KBM-7 (cell line): ENCODE data around the gene MTHFS.
"Not testable (repeated sequence)": the region's sequence is repeated elsewhere in the genome, so short reads cannot be mapped to it uniquely, and the experiment has no call there.

Experiments used
- DNase-seq: peaks from one replicate; pipeline ENCODE4 v3.0.0-alpha.2; 2015
- in situ Hi-C: fragments of 300-500 bp; cut with MboI; formaldehyde crosslinking; loops from 2 replicates; pipeline ENCODE4 v1.14.3; 2020; ENCODE audit warnings: low sequenced_read_pairs, low pct_unique_long_range_greater_than_20kb, mixed read lengths

The MTHFS gene

DNA sequence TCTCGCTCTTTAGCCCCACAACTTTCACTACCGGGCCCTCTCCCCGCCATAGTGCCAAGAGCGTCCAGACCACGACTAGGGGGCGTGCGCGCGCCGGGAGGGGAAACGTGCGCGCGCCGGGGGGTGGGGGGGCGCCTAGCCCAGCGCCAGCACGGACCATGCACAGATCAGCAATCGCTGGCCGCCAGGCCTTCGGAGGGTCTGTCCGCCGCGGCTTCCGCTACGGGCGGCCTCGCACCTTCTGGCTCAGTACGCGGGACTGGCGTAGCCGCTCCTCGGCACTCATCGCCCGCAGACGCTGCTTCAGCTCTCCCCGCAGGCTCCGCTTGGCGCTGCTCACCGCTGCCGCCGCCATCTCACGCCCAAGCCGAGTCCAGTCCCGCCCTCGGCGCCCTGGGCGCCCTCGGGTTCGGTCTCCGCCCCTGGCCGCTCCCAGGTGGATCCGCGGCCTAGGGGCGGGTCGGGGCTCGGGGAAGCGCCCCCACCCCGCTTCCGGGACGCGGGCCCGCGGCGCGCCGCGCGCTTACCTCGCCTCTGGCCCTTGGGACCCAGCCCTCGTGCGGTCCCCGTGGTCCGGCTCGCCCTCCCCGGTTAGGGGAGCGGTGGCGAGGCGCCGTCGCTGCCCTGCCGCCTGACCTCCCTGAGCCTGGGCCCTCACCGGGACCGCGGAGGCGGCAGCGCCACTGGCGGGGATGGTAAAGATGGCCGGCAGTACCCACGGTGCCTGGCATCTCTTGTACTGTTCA lies at the start of gene MTHFS:
Gene MTHFS, minus strand, starts transcription at position 381 of the 746 bp plus-strand sequence. Its CDS starts 26 bp downstream, at position 355.
- DNase-seq = peak; percentile 95
- in situ Hi-C loops = loop anchor here (25.0 kb wide), 1 partner anchor 265 kb away; the partner anchor contains the start of gene FAH

DNA sequence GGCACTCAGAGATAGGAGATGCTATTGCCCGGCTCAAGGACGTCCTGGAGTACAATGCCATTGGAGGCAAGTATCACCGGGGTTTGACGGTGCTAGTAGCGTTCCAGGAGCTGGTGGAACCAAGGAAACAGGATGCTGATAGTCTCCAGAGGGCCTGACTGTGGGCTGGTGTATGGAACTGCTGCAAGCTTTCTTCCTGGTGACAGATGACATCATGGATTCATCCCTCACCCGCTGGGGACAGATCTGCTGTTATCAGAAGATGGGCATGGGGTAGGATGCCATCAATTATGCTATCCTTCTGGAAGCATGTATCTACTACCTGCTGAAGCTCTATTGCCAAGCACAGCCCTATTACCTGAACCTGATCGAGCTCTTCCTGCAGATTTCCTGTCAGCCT lies 47.8 kb upstream of the MTHFS start:
- no peak for DNase-seq
- in situ Hi-C loops = no loop called here

- DNase-seq = no peak
- in situ Hi-C loops = no loop called here
Measured at GRCh38 chr15:79943820-79944219, 47.0 kb upstream of the MTHFS start.

GRCh38 chr15:79942741-79943481 lies 46.1 kb upstream of the MTHFS start:
- in situ Hi-C loops = no loop called here

GRCh38 chr15:79939399-79939798 lies 42.6 kb upstream of the MTHFS start:
- no peak for DNase-seq
- in situ Hi-C loops = no loop called here

More at GRCh38 chr15:79942741-79943481, 46.1 kb upstream of the MTHFS start:
- no peak for DNase-seq

GRCh38 chr15:79938143-79938542 lies 41.3 kb upstream of the MTHFS start:
- in situ Hi-C loops = no loop called here
- DNase-seq = no peak

GRCh38 chr15:79935556-79936201 lies 38.9 kb upstream of the MTHFS start:
- in situ Hi-C loops, DNase-seq: not testable (repeated sequence)

DNA sequence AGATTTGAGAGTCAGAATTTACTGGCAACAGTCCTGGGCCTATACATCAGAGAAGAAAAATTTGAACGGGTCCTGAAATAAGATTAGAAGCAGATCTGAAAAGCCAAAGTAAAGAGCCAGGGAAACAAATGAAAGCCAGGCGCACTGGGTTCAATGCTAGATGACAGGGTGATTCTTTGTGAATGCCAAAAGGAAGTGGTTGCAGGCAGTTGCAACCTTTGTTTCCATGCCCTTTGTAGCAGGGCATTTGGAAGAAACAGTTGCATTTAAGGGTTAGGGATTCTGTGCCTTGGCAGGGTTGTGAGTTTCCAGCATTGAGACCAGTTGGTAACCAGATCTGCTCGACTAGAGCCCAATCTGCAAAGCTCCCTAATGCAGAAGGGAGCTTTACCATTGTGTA lies 36.4 kb upstream of the MTHFS start:
- in situ Hi-C loops = no loop called here

DNA sequence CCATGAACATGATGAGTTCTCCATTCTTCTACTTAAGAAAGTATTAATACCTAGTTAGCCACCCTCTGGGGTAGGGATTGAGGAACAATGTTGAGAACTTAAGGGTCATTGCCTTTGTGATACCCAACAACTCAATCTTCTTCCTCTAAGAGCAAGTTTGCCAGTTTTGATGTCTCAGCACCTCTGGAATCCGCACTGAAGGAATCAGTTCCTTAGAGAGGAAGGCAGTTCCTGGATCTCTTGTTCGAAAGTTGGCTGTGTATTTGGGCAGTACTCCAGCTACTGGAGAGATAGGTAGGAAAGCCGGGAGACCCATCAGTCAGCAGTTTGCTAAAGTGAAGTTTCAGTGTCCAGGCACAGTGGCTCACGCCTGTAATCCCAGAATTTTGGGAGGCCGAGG lies 35.6 kb upstream of the MTHFS start:
- in situ Hi-C loops = no loop called here
- no peak for DNase-seq

More for the DNA sequence above, 36.4 kb upstream of the MTHFS start:
- no peak for DNase-seq

DNA sequence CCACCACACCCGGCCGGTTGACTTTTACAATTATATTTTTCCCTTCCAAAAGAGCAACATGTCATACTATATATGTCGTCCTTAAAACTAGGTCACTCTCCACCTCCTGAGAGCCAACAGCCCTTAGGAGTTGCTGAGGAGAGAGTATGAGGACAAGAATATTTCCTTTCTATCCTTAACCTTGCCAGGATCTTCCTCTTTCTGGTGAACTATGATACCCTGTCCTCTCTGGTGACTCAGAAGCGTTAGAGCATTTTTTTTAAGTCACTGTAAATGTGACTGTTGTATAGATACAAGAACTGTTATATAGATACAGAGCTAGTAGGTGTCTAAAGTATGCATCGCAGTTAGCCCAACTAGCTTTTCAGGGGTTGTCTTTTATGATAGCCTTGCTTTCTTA lies 33.7 kb upstream of the MTHFS start:
- in situ Hi-C loops = no loop called here
- DNase-seq = peak; percentile 31

- DNase-seq = no peak
- in situ Hi-C loops = no loop called here
Measured at GRCh38 chr15:79929412-79929811, 32.6 kb upstream of the MTHFS start.

DNA sequence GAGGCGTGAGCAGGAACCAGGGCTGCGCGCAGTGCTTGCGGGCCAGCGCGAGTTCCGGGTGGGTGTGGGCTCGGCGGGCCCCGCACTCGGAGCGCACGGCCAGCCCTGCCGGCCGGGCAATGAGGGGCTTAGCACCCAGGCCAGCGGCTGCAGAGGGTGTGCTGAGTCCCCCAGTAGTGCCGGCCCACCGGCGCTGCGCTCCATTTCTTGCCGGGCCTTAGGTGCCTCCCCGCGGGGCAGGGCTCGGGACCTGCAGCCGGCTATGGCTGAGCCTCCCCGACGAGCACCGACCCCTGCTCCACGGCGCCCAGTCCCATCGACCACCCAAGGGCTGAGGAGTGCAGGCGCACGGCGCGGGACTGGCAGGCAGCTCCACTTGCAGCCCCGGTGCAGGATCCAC lies 29.3 kb upstream of the MTHFS start:
- in situ Hi-C loops, DNase-seq: not testable (repeated sequence)

GRCh38 chr15:79924379-79924778 lies 27.6 kb upstream of the MTHFS start:
- in situ Hi-C loops = no loop called here
- DNase-seq = no peak

- in situ Hi-C loops = no loop called here
- peak; percentile 100 for DNase-seq
Measured at GRCh38 chr15:79923515-79924169, 26.8 kb upstream of the MTHFS start.

DNA sequence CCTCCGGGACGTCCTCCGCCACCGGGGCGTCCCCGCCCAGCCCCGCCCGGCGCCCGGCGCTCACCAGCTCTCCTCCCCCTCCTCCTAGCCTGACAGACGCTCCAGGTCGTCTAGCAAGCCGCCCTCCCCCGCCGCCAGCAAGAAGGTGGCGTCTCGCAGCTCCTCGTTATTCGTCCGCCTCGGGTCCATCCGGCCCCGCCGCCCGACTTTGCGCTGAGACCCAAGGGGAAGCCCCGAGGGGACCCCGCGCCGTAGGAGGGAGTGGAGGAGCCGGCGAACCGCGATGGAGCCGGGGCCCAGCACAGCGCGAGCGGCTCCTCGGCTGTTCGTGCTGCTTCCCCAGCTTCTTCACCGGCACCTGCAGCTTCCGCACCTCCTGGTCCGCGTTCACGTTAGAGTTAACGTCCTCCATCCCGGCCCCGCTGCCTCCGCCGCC lies 26.3 kb upstream of the MTHFS start:
- peak; percentile 75 for DNase-seq

DNA sequence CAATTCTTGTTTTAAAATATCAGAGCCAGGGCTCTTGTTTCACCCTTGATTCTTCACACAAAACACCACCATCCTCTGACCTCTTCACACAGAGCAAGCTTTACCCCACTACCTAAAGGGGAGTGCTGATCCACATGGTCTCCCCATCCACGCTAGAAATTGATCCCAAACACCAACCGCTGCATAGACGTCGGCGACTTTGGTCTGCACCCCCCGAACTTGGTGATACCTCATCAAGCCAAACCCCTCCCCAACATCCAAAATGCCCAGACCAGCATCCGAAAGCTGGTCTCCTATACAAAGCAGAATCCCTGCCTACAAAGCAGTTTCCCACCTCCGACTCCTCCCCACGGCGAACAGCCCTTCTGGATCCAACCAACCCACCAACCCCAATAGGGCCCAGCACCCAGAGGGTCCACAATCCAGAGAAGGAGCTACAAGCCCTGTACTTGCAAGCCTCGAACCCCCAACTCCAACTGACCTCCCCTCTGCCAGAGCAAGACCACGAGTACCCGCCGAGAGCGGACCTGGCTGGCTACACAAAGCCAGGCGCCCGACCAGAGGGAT lies 25.8 kb upstream of the MTHFS start:
- in situ Hi-C loops = no loop called here
- no peak for DNase-seq

More for the DNA sequence above, 26.3 kb upstream of the MTHFS start:
- in situ Hi-C loops = no loop called here

- in situ Hi-C loops = no loop called here
Measured at GRCh38 chr15:79919749-79920511, 23.1 kb upstream of the MTHFS start.

DNA sequence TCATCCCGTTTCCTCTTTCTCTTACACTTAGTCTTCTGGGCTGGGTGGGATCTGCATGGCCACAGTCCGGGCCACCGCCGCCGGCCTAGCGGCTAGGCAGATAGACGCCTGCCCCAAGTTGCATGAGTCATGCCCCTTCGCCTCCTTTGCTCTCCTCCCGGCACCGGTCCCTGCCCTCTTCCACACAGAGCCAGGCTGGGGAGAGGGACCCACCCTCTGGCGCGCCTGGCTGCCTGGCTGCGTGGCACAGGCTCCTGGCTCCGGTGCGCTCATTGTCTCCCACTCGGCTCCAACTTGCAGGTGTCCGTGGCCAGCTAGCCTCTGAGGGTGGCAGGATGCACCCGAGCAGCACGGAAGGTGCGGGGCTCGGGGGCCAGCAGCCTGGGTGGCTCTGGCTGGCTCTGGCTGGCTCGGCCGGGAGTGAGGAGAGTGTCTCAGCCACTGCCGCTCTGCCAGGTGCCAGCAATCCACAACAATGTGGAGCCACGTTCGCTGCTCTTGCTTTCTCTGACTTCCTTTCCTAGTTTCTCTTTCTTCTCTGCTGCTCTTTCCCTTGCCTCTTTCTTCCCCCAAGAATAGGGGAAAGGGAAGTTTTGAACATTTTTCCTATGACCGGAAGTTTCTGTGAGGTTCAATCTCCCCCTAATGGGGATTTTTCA lies 22.4 kb upstream of the MTHFS start:
- in situ Hi-C loops = no loop called here
- DNase-seq = no peak

More at GRCh38 chr15:79919749-79920511, 23.1 kb upstream of the MTHFS start:
- DNase-seq = no peak
